Activated T-cell treated with anti-CD3 and anti-CD28 coated beads, Interleukin-2, amount 50 U/mL, for 1 hour (primary cell): ENCODE data around the gene JPH3.
"Not testable (repeated sequence)": the region's sequence is repeated elsewhere in the genome, so short reads cannot be mapped to it uniquely, and the experiment has no call there.

ENCODE experiments used
- DNase-seq: peaks from one replicate; pipeline ENCODE4 v3.0.0-alpha.2; 2020

JPH3 gene

DNA sequence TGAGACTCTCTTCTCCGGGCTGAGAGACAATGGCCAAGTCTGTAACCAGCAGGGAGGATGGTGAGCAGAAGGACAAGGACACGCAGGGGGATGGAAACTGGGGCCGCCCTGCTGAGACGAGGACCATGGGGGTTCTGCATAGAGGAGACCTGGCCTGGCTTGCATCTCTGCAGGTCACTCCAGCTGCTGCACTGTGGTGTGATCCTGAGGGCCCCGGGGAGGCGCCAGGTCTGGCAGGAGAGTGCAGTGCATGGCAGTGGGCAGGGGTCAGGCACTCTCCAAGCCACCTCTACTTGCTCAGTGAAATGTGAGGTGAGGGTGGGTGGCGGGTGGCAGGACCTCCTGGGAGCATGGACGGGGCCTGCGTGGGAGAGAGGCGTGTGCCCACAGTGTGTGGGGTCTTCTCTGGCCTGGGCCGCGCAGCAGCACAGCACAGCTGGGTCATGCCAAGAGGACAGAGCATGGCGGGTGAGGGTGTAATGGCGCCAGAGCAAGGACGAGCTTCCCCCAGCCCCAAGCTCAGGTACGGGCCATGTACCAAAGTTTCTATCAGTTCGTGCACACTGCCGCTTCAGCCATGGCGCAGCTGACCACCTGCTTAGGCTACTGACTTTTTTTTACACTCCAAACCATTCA, 120.4 kb downstream of the JPH3 start:
- DNase-seq, result no peak

DNA sequence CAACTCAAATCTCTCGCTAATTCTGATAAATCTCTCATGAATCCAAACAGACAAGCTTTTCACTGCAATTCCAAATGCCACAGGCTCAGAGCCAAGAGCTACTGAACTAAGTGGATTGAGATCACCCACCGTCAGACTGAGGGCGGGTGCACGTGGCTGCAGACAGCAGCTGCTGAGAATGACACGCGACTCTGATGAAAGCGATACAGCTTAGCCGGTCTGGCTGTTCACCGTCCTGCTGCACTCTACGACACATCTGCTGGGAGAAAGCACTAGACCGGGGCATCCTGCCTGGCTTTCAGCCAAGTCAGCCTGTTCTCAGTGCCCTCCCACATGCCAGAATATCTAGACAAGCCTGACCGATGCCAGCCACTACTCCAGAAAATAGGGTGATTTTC, 120.9 kb downstream of the JPH3 start:
- no peak for DNase-seq

GRCh38 chr16:87724490-87725291, 122.4 kb downstream of the JPH3 start:
- no peak for DNase-seq

DNA sequence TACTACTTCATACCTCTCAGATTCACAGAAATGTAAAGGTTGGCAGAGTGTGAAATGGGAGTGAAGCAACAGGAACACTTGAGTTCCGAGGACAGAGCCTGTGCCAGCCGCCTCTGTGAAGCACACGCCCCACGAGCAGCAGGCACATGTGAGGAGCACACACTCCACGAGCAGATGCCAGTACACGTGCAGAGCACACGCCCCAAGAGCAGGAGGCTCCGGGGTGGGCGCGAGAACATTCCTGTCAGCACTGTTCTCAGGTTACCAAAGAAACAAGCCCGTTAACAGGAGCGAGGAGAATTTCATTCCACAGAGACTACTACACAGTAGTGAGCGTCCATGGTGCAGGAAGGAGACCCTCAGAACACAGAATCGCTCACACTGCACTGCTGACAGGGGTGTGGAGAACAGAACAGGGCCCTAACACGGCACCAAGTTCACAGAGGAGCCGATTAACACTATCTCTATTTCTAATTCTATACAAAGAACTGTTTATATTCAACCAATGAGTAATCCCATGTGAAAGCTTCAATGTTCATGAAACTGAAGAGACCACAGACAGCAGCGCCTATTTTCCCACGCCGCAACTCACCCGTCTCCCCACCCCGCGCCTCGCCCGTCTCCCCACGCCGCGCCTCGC, 123.4 kb downstream of the JPH3 start:
- DNase-seq, result no peak

- not testable (repeated sequence) for DNase-seq
Measured at GRCh38 chr16:87726577-87726976, 124.3 kb downstream of the JPH3 start.

DNA sequence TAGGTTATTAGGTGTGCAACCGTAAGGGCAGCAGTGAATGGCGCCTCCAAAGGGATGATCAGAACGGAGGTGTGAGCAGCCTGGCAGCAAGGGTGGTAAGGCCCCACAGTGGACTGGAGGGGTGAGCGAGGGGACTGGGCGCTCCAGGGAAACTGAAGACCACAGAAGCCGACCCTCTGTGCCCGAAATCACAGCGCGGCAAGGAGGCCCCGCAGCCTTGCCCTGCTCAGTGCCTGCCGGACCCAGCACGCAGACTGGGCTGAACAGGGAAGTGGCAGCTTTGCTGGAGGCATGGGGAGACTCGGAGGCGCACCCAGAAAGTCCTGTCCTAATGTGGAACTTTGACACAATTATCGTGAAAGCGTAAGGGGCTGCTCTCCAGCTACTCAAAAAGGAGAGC, 125.0 kb downstream of the JPH3 start:
- DNase-seq, result no peak

DNA sequence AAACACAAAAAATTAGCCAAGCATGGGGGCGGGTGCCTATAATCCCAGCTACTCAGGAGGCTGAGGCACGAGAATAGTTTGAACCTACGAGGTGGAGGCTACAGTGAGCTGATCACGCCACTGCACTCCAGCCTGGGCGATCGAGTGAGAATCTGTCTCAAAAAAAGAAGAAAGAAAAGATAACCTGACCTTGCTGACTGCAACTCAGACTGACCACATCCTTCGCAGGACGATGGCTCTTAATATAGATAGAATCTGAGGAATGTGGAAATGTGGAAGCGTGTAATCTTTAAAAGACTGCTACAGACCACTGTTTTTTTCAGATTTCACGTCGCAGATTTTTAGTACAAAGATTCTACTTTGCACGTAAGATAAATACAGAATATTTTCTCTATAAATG, 125.7 kb downstream of the JPH3 start:
- DNase-seq, result no peak

- DNase-seq, result no peak
Measured at GRCh38 chr16:87729266-87729954, 127.1 kb downstream of the JPH3 start.

DNA sequence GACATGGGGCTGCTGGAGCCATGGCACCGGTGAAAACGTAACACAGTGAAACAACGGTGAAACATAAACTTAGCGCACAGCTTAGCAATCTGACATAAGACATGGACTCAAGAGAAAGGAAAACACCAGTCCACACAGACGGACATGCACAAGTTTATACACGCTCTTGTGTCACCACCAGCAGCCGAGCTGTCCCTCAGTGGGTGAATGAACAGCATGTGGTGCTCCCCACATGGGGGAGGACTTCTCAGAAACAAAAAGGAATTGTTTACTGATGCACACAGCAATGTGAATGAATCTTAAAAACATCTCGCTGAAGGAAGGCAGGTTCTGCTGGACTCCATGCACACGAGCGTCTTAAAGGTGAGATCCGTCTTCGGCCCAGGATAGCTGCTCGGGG, 129.3 kb downstream of the JPH3 start:
- DNase-seq, result no peak

GRCh38 chr16:87733190-87733589, 130.9 kb downstream of the JPH3 start:
- no peak for DNase-seq

- DNase-seq, result no peak
Measured at GRCh38 chr16:87734644-87735043, 132.3 kb downstream of the JPH3 start.

- DNase-seq, result no peak
Measured at GRCh38 chr16:87735270-87736007, 133.1 kb downstream of the JPH3 start.

DNA sequence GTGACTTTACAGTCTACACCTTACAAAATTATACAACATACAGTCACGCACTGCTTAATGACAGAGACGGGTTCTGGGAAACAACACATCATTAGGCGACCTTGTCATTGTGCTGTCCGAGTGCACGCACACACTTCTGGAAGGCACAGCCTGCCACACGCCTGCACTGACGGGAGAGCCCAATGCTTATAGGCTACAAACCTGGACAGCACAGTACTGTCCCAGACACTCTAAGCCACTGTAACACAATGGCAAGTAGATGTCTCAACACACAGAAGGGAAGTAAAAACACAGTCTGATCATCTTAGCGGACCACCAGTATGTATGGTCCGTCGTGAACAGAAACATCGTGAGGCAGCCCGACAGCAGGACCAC, 133.7 kb downstream of the JPH3 start:
- no peak for DNase-seq

GRCh38 chr16:87739801-87740200, 137.5 kb downstream of the JPH3 start:
- DNase-seq, result no peak

DNA sequence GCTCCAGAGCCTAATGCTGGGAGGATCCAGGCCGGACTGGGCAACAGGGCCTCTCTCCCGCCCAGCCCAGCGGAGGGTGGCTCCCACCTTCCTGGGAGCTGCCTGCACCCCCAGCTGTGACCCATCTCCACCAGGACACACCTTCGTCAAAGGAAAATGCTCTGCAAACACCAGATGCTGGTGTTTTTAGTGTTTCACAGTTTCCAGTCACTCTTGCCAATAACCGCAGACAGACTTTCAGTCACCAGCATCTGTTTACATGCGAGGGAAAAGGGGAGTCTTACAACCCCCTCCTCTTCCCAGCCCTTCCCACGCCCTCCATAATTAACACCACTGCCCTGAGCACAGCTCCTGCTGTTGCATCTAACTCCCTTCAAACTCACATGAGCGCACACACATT, 138.1 kb downstream of the JPH3 start:
- DNase-seq, result no peak

DNA sequence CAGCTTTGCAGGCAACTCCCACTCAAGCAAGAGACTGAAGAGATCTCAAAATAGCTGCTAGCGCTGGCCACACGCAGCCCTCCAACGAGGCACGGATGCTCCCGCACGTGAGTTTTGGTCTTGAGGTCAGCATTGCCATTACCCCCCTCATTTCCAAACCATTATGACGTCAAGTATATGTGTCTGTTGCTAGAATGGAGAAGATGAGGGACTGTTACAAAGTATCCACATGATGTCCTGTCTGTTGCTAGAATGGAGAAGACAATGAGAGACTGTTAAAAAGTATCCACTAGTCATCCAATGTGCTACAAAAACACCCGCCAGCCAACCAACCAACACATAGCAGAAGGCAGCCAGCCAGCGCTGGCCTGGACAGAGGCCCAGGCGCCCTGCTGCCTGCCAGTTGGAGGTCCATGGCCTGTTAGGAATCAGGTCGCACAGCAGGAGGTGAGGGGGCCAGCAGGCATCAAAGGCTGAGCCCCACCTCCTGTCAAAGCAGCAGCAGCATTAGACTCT, 138.7 kb downstream of the JPH3 start:
- DNase-seq, result no peak

DNA sequence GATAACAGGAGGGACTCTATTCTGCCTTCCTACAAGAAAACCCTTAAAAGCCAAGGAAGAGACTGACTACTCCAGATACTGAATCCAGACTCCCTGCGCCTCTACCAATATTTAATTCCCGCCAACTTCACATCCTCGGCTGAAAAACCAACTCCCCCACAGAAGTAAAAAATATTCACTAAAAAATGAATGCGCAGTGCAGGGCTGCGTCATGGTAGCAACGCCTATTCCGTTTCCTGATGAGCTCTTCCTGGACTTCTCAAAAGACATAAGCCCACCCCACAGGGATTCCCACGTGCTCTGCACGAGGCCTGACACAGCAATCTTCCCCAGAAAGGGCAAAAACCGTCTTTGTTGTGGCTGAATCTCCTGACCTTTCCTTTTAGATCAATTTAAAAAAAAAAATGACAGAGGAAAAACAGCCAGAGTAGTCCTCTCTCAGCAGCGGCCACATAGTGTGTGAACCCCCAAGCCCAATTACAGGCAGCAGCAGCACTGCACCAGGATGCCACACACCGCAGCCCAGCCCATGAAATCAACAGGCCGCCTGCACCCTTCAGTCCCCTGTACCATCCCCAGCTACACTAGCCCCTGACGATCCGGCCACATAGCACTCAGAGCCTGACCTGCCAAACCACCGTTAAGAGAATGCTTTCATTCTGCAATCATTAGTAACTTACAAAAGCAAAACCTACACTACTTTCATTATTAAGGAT, 139.6 kb downstream of the JPH3 start:
- no peak for DNase-seq

DNA sequence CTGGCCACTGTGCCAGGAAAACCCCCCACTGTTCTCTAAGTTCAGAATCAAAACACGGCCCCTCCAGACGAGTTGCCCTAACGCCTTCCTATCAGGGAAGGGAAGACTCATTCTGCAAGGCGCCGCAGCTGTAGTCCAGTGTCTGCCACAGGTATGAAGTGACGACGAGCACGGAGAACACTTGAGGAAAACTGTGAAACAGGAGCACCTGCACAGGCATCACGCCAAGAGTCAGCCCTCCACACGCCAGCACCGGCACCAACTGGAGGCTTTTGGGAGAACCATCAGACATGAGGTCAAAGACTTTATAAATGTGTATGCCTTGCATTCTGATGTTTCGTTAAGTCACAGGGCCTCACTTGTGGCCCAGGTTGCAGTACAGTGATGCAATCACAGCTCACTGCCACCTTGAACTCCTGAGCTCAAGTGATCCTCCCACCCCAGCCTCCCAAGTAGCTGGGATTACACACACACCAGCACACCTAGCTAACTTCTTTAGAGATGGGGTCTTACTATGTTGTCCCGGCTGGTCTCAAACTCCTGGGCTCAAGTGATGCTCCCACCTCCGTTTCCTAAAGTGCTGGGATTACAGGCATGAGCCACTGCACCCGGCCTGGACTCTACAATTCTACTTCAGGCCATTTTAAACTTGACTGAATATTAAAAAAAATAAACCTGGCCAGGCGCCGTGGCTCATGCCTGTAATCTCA, 140.6 kb downstream of the JPH3 start:
- DNase-seq, result no peak

DNA sequence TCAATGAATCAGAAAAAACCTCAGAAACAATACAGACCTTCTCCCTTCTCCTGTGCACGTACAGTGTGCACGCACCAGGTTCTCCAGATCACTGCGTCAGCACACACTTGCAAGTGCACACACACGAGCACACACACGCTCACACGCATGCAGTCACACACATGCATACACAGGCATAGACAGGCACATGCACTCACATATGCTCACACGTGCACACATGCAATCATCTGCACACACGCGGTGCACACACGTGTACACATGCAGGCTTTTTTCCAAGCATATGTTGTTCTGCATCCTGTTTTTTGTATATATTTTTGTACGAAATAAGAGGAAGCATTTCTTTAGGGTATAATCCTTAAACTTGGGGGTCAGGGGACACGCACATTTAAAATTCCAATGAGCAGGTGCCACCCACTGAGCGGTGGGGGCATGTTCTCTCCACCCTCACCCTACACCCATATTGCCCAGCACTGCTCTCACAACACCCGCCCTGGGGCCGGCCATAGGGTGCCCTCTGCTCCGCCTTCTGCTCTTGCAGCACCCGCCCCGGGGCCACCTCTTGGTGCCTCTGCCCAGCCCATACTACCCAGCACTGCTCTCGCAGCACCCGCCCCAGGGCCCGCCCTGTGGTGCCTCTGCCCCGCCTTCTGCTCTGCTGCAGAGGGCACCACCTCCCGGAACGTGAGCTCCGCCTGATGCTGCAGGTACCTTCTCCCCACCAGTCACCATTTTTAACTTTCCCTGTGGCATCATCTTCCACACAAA, 142.6 kb downstream of the JPH3 start:
- DNase-seq, result no peak

DNA sequence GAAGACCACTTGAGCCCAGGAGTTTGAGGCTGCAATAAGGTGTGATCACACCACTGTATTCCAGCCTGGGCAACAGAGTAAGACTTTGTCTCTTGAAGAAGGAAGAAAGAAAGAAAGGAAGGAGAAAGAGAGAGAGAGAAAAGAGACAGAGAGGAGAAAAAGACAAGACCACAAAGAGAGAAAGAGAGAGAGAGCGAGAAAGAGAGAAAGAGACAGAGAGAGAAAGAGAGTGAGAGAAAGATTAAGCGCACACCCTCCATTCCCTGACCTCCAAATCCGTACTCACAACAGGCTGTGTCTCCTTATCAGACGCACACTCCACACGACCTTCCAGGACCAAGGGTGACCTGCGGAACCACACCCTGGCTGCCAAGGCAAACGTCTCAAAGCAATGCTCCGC, 143.9 kb downstream of the JPH3 start:
- DNase-seq, result no peak
